ENCODE data around the gene PIGR. TPM values are rescaled to one million over a fixed set of nuclear protein-coding genes. Genes with fewer than 3 reads are reported as not detected.

PIGR gene
- total and polyA plus RNA-seq, 3 experiments from 2014 or later: 0.04 to 0.33 TPM; not detected in 1

DNA sequence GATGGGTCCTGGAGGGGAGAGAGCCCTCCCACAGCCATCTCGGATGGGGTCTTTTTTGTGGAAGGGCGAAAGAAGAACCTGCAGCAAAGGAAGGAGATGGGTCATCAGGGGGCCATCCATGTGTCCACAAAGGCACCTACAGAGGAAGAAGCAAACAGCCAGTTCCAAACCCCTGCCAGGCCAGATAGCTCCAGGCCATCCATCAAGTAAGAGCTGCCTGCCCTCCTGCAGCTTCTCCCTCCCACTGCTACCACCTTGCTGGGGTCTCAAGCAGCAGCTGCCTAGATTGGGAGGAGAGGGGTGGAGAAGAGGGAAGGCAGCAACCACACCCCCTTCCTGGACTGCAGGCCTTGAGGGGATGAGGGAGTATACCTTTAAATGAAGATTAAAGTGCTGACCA lies 19.5 kb upstream of the PIGR start:
- no peaks in the 10 kb centered on the region for H3K9me3 ChIP-seq (ENCODE audit: low read length)
- H3K27me3 ChIP-seq (ENCODE audit: insufficient read depth, low read length, poor library complexity, severe bottlenecking): no peaks in the 10 kb centered on the region
- no peak overlapping the region for H3K27ac Mint-ChIP-seq
- H3K9me3 Mint-ChIP-seq: no peaks in the 10 kb centered on the region
- peaks cover 9 to 10% of the 10 kb centered on the region in 2 donors for H3K27me3 Mint-ChIP-seq
- no peak overlapping the region for H3K4me3 Mint-ChIP-seq
- H3K27ac ChIP-seq (ENCODE audit: low read depth, low read length): no peak overlapping the region
- ChIA-PET CTCF (interaction anchor here (1.2 to 1.3 kb wide), 2 partner anchors 13 to 239 kb away, joined by 3 read pairs; no protein-coding TSS in a partner anchor), POLR2A (no interaction called here)
- H3K4me3 ChIP-seq (ENCODE audit: low read length): no peak overlapping the region
- DNase-seq: no peak
- no peaks in the 10 kb centered on the region for H3K36me3 ChIP-seq (ENCODE audit: insufficient read depth, low read length)
- peaks cover 22% of the 10 kb centered on the region for H3K4me1 ChIP-seq (ENCODE audit: insufficient read depth, low read length)
- H3K36me3 Mint-ChIP-seq: no peaks in the 10 kb centered on the region
- H3K4me1 Mint-ChIP-seq: peaks cover 15 to 25% (median 23%) of the 10 kb centered on the region in 3 donors

DNA sequence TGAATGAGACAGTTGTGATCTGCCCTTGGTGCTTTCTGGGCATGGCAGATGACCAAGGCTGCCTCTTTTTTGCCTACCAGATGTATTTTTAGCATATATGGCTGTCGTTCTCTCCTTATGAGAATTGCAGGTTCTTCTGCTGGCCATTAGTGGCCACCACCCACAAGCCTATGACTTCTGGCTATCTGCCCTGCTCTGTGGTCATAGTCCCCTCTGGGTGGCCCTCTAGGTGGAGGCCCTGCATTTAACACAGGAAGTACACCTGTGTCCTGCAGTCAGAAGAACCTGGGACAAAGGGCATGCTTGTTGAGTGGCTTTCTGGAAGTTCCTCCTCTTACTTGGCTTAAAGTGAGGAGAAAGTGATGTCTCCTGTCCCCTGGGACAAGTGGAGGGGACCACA lies 17.5 kb upstream of the PIGR start:
- Mint-ChIP-seq H3K4me3 (no peak overlapping the region), H3K27me3 (peaks cover 0 to 4% of the 10 kb centered on the region in 2 donors), H3K9me3 (no peaks in the 10 kb centered on the region), H3K27ac (peak overlapping the region in 1 of 8 donors; percentile 77), H3K4me1 (peaks cover 15 to 25% (median 23%) of the 10 kb centered on the region in 3 donors), H3K36me3 (no peaks in the 10 kb centered on the region)
- ChIA-PET CTCF (interaction anchor here (1.2 kb wide), 1 partner anchor 13 kb away, joined by 3 read pairs; no protein-coding TSS in a partner anchor), POLR2A (interaction anchor here (0.5 kb wide), 1 partner anchor 490 kb away, joined by 4 read pairs; no protein-coding TSS in a partner anchor)
- no peak overlapping the region for H3K4me3 ChIP-seq (ENCODE audit: low read length)
- no peak overlapping the region for H3K27ac ChIP-seq (ENCODE audit: low read depth, low read length)
- peaks cover 22% of the 10 kb centered on the region for H3K4me1 ChIP-seq (ENCODE audit: insufficient read depth, low read length)
- H3K36me3 ChIP-seq (ENCODE audit: insufficient read depth, low read length): no peaks in the 10 kb centered on the region
- DNase-seq: no peak
- no peaks in the 10 kb centered on the region for H3K9me3 ChIP-seq (ENCODE audit: low read length)
- H3K27me3 ChIP-seq (ENCODE audit: insufficient read depth, low read length, poor library complexity, severe bottlenecking): no peaks in the 10 kb centered on the region

DNA sequence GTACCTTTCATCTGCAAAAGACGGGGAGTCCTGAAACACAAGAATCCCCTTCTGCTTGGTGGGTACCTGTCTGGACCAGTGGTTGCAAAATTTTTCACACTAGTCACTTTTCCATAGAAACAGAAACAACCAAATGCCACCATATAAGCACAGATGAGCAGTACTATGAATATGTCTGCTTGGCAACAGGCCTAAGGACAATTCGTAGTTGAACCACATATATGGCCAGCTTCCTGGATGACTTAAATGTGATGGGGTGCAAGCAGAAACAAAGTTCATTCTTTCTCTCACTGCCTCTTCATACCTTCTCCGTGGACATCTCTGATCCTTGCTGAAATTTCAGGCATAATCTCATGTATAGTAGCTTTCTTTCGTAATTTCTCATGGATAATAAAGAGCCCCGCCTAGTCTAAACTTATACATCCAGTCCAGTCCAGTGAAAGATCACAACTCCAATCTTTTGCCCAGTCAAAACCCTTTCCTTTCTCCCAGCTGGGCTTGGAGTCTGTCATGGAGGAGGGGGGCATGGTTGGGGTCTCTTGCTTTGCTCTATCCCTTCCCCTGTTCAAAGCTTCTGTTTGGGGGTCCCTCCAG lies 16.9 kb upstream of the PIGR start:
- POLR2A ChIA-PET: interaction anchor here (0.5 kb wide), 1 partner anchor 489 kb away, joined by 4 read pairs; no protein-coding TSS in a partner anchor
- DNase-seq: no peak
- H3K27me3 Mint-ChIP-seq: peaks cover 0 to 4% of the 10 kb centered on the region in 2 donors
- peaks cover 15 to 24% (median 23%) of the 10 kb centered on the region in 3 donors for H3K4me1 Mint-ChIP-seq
- H3K4me3 Mint-ChIP-seq: no peak overlapping the region
- no peaks in the 10 kb centered on the region for H3K9me3 Mint-ChIP-seq
- CTCF ChIA-PET: interaction anchor here (1.2 kb wide), 1 partner anchor 13 kb away, joined by 3 read pairs; no protein-coding TSS in a partner anchor
- no peaks in the 10 kb centered on the region for H3K9me3 ChIP-seq (ENCODE audit: low read length)
- no peaks in the 10 kb centered on the region for H3K27me3 ChIP-seq (ENCODE audit: insufficient read depth, low read length, poor library complexity, severe bottlenecking)
- no peaks in the 10 kb centered on the region for H3K36me3 ChIP-seq (ENCODE audit: insufficient read depth, low read length)
- peak overlapping the region in 1 of 8 donors; percentile 77 for H3K27ac Mint-ChIP-seq
- no peak overlapping the region for H3K27ac ChIP-seq (ENCODE audit: low read depth, low read length)
- H3K4me3 ChIP-seq (ENCODE audit: low read length): no peak overlapping the region
- no peaks in the 10 kb centered on the region for H3K36me3 Mint-ChIP-seq
- peaks cover 22% of the 10 kb centered on the region for H3K4me1 ChIP-seq (ENCODE audit: insufficient read depth, low read length)

DNA sequence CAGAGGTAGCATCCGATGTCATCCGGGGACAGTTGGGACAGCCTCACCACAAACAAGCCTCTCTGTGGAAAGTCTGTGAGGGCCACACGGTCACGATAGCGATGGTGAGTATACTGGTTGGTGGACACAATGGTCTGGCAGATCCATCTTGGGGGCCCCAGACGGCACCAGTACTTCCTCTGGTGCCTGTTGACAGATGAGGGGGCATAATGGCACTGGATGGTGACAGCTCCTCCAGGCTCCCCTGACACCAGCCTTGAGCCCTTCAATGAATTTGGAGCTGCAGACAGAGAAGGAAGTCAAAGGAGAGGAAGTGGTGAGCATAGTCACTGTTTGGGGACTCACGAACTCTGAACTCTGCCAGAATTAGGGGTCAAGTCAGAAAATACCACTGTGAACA lies 16.0 kb upstream of the PIGR start:
- H3K27ac ChIP-seq (ENCODE audit: low read depth, low read length): no peak overlapping the region
- no peaks in the 10 kb centered on the region for H3K27me3 ChIP-seq (ENCODE audit: insufficient read depth, low read length, poor library complexity, severe bottlenecking)
- ChIA-PET POLR2A (no interaction called here), CTCF (interaction anchor here (1.2 kb wide), 1 partner anchor 14 kb away, joined by 3 read pairs; no protein-coding TSS in a partner anchor)
- H3K36me3 Mint-ChIP-seq: no peaks in the 10 kb centered on the region
- peaks cover 16% of the 10 kb centered on the region for H3K4me1 ChIP-seq (ENCODE audit: insufficient read depth, low read length)
- H3K36me3 ChIP-seq (ENCODE audit: insufficient read depth, low read length): no peaks in the 10 kb centered on the region
- peak overlapping the region in 1 of 8 donors; percentile 21 for H3K27ac Mint-ChIP-seq
- no peak overlapping the region for H3K4me3 Mint-ChIP-seq
- no peaks in the 10 kb centered on the region for H3K27me3 Mint-ChIP-seq
- no peak for DNase-seq
- H3K9me3 Mint-ChIP-seq: no peaks in the 10 kb centered on the region
- H3K4me1 Mint-ChIP-seq: peaks cover 9 to 15% (median 14%) of the 10 kb centered on the region in 3 donors
- H3K4me3 ChIP-seq (ENCODE audit: low read length): no peak overlapping the region
- H3K9me3 ChIP-seq (ENCODE audit: low read length): no peaks in the 10 kb centered on the region

GRCh38 chr1:206961668-206962067 lies 15.4 kb upstream of the PIGR start:
- peaks cover 6 to 10% (median 10%) of the 10 kb centered on the region in 3 donors for H3K4me1 Mint-ChIP-seq
- DNase-seq: no peak
- H3K27me3 Mint-ChIP-seq: no peaks in the 10 kb centered on the region
- ChIA-PET POLR2A (no interaction called here), CTCF (interaction anchor here (1.2 kb wide), 1 partner anchor 30 kb away, joined by 3 read pairs; no protein-coding TSS in a partner anchor)
- Histone ChIP-seq H3K36me3 (ENCODE audit: insufficient read depth, low read length) (no peaks in the 10 kb centered on the region), H3K4me3 (ENCODE audit: low read length) (no peak overlapping the region), H3K4me1 (ENCODE audit: insufficient read depth, low read length) (peaks cover 10% of the 10 kb centered on the region), H3K27me3 (ENCODE audit: insufficient read depth, low read length, poor library complexity, severe bottlenecking) (no peaks in the 10 kb centered on the region), H3K27ac (ENCODE audit: low read depth, low read length) (no peak overlapping the region), H3K9me3 (ENCODE audit: low read length) (no peaks in the 10 kb centered on the region)
- H3K9me3 Mint-ChIP-seq: no peaks in the 10 kb centered on the region
- H3K27ac Mint-ChIP-seq: no peak overlapping the region
- no peaks in the 10 kb centered on the region for H3K36me3 Mint-ChIP-seq
- H3K4me3 Mint-ChIP-seq: no peak overlapping the region

DNA sequence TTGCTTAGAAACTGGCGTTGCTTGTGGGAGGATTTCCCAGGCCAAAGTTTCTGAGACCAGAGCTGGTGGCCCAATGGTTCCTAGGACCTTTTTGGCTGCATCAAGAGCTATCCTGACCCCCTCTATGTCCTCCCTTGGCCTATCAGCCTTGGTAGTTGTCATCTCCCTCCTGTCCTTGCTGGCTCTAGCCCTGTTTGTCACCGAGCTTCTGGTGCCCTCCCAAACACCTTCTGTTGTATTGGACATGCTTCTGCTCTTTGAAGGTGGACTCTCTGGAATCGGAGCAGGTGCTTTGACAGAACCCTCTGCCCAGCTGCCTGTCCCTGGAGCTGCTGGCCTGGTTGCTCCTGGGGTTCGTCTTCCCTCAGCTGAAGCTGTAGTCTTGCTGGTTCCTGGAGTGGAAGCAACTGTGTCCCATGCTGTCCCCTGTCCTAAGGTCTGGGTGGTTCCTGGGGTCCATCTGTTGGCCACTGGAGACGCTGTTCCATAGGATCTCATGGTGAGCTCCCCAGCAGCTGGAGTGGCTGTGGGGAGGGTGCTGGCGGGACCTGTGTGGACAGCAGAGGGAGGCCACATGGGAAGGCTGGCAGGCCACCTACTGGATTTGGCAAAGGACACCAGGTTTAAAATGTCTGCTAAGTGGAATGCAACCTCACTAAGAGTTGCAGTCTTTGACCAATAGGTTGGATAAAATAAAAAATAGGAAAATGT lies 14.6 kb upstream of the PIGR start:
- Mint-ChIP-seq H3K9me3 (no peaks in the 10 kb centered on the region), H3K27me3 (no peaks in the 10 kb centered on the region), H3K4me1 (peaks cover 6 to 10% (median 10%) of the 10 kb centered on the region in 3 donors), H3K27ac (no peak overlapping the region), H3K36me3 (no peaks in the 10 kb centered on the region), H3K4me3 (no peak overlapping the region)
- CTCF ChIA-PET: interaction anchor here (1.0 to 1.2 kb wide), 2 partner anchors 29 to 226 kb away, joined by 3 read pairs; no protein-coding TSS in a partner anchor
- Histone ChIP-seq H3K9me3 (ENCODE audit: low read length) (no peaks in the 10 kb centered on the region), H3K36me3 (ENCODE audit: insufficient read depth, low read length) (no peaks in the 10 kb centered on the region), H3K4me1 (ENCODE audit: insufficient read depth, low read length) (peaks cover 9% of the 10 kb centered on the region), H3K4me3 (ENCODE audit: low read length) (no peak overlapping the region), H3K27me3 (ENCODE audit: insufficient read depth, low read length, poor library complexity, severe bottlenecking) (no peaks in the 10 kb centered on the region), H3K27ac (ENCODE audit: low read depth, low read length) (no peak overlapping the region)
- POLR2A ChIA-PET: no interaction called here
- no peak for DNase-seq

DNA sequence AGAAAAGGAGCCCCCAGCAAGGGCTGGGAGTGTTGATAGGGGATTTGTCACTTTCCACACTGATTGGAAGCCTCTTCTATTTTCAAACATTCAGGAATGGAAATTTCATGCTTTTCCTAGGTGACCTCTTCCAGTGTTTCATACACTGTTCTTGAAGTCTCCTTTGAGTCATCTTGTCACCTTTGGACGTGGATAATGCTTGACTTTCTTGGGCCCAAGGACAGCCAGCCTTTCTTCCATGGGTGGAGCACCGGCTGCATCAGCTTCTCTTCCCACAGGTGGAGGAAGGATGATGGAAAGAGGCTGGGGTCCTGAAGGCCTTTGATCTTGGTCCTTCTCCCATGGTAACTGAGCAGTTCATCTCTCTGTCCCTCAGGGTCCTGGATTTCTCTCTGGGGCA lies 11.9 kb upstream of the PIGR start:
- H3K27ac ChIP-seq (ENCODE audit: low read depth, low read length): no peak overlapping the region
- ChIA-PET CTCF (no interaction called here), POLR2A (no interaction called here)
- DNase-seq: no peak
- H3K36me3 ChIP-seq (ENCODE audit: insufficient read depth, low read length): no peaks in the 10 kb centered on the region
- no peaks in the 10 kb centered on the region for H3K9me3 Mint-ChIP-seq
- peaks cover 6 to 10% (median 10%) of the 10 kb centered on the region in 3 donors for H3K4me1 Mint-ChIP-seq
- H3K36me3 Mint-ChIP-seq: no peaks in the 10 kb centered on the region
- H3K4me3 ChIP-seq (ENCODE audit: low read length): no peak overlapping the region
- H3K27me3 ChIP-seq (ENCODE audit: insufficient read depth, low read length, poor library complexity, severe bottlenecking): no peaks in the 10 kb centered on the region
- H3K9me3 ChIP-seq (ENCODE audit: low read length): no peaks in the 10 kb centered on the region
- H3K27ac Mint-ChIP-seq: no peak overlapping the region
- H3K27me3 Mint-ChIP-seq: no peaks in the 10 kb centered on the region
- peaks cover 9% of the 10 kb centered on the region for H3K4me1 ChIP-seq (ENCODE audit: insufficient read depth, low read length)
- no peak overlapping the region for H3K4me3 Mint-ChIP-seq

GRCh38 chr1:206957639-206958038 lies 11.4 kb upstream of the PIGR start:
- H3K4me1 Mint-ChIP-seq: peaks cover 4 to 7% (median 7%) of the 10 kb centered on the region in 3 donors
- Histone ChIP-seq H3K4me3 (ENCODE audit: low read length) (no peak overlapping the region), H3K9me3 (ENCODE audit: low read length) (no peaks in the 10 kb centered on the region), H3K27ac (ENCODE audit: low read depth, low read length) (no peak overlapping the region), H3K36me3 (ENCODE audit: insufficient read depth, low read length) (no peaks in the 10 kb centered on the region), H3K27me3 (ENCODE audit: insufficient read depth, low read length, poor library complexity, severe bottlenecking) (no peaks in the 10 kb centered on the region), H3K4me1 (ENCODE audit: insufficient read depth, low read length) (peaks cover 8% of the 10 kb centered on the region)
- ChIA-PET CTCF (interaction anchor here (1.0 kb wide), 1 partner anchor 24 kb away, joined by 3 read pairs; no protein-coding TSS in a partner anchor), POLR2A (no interaction called here)
- no peak for DNase-seq
- no peaks in the 10 kb centered on the region for H3K27me3 Mint-ChIP-seq
- H3K9me3 Mint-ChIP-seq: no peaks in the 10 kb centered on the region
- H3K27ac Mint-ChIP-seq: no peak overlapping the region
- H3K36me3 Mint-ChIP-seq: no peaks in the 10 kb centered on the region
- no peak overlapping the region for H3K4me3 Mint-ChIP-seq

All from CD8-positive, alpha-beta memory T cell (primary cell).